Right cardiac atrium (tissue), 5 donors: Measurements from ENCODE around the gene PCDHAC2. TPM values are rescaled to one million over a fixed set of nuclear protein-coding genes. Genes with fewer than 3 reads are reported as not detected.

Experiments used
- ATAC-seq, 2 donors: fragments of 200-7000 bp; cut with Tn5 transposase; one replicate each; pipeline versions ENCODE4 v1.8.0 to v1.9.1; 2020; ENCODE audit warnings: moderate library complexity in 2 of 2, mild to moderate bottlenecking in 1 of 2
- DNase-seq, 3 donors: peaks; one replicate each; pipeline ENCODE4 v3.0.0-alpha.2; 2020
- H3K27ac ChIP-seq: one replicate; pipeline ENCODE4 v1.5.1; 2013; ENCODE audit warnings: mild to moderate bottlenecking, low read length, control low read depth, moderate library complexity
- H3K27me3 ChIP-seq: one replicate; pipeline ENCODE4 v1.6.1; 2013; ENCODE audit not compliant: control insufficient read depth, insufficient read depth
- H3K4me1 ChIP-seq: one replicate; pipeline ENCODE4 v1.6.1; 2013; ENCODE audit warnings: low read length; ENCODE audit not compliant: control insufficient read depth, insufficient read depth
- H3K4me3 ChIP-seq: one replicate; pipeline ENCODE4 v1.5.1; 2013; ENCODE audit warnings: low read length, control low read depth
- H3K9me3 ChIP-seq: one replicate; pipeline ENCODE4 v1.6.1; 2013; ENCODE audit warnings: low read length; ENCODE audit not compliant: control insufficient read depth
- WGBS: extraction: QIAGEN DNeasy Blood & Tissue Kit; methylation state at CpG from one replicate; pipeline ENCODE4 v1.1.7; 2013; 5-methylcytosine and 5-hydroxymethylcytosine counted together
- intact Hi-C, 4 donors: fragments of 100-400 bp; cut with DNase I; formaldehyde crosslinking; loops; one replicate each; pipeline versions ENCODE4 v1.11.0 to v1.14.0; 2022 to 2023
- polyA plus RNA-seq: library from polyadenylated mRNA; stranded (reverse); fragments of 200-250 nt; gene quantifications from one replicate; pipeline ENCODE4 v1.2.3, GENCODE V29; 2013
- total RNA-seq, 4 donors: library from RNA; stranded (reverse); fragmentation: NEBNext Ultra II Directional; extraction: Animal tissue kit (Norgen Biotek cat#: 25700); gene quantifications; one replicate each; pipeline ENCODE4 v1.2.1, GENCODE V29; 2021
- donor health status: healthy with polysubstance abuse.
- donor health status: DM: no; HTN: yes; CAD: no.
- donor health status: DM: no; HTN: no; CAD: no.
- donor health status: DM: no; HTN: yes; CAD: no; lungs with severe emphysema.
- donor health status: DM: yes; HTN: yes; CAD: no.

Gene PCDHAC2
- total and polyA plus RNA-seq, 5 donors: 0.02 to 1.1 (median 0.51) TPM

GRCh38 chr5:141010047-141010793 lies 43.9 kb downstream of the PCDHAC2 start:
- Histone ChIP-seq H3K27me3 (no peaks in the 10 kb centered on the region), H3K4me3 (no peak overlapping the region), H3K27ac (no peak overlapping the region), H3K9me3 (no peaks in the 10 kb centered on the region), H3K4me1 (no peaks in the 10 kb centered on the region)
- DNase-seq (no peak), ATAC-seq (no peak)
- WGBS: 43% methylated on average over 12 of the region's 12 CpGs
- intact Hi-C loops: no loop called here

DNA sequence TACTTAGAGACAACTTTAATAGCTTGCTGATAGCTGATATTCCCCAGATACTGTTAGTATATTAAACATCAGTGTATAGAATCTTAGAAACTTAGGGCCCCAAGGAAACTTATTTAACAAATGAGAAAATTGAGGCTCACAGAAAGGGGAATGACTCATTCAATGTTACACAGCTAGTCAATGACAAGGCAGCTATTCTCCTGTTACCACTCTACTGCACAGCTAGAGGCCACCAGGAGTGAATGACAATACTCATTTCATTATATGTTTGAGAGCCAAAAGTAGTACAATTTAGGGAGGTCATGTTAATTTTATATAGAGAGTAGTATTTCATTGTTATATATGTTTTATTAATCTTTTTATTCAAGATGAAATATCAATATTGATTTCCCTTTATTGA lies 51.7 kb downstream of the PCDHAC2 start:
- no peaks in the 10 kb centered on the region for H3K4me1 ChIP-seq
- no peak overlapping the region for H3K27ac ChIP-seq
- H3K27me3 ChIP-seq: no peaks in the 10 kb centered on the region
- ATAC-seq: no peak
- H3K9me3 ChIP-seq: no peaks in the 10 kb centered on the region
- DNase-seq: no peak
- no peak overlapping the region for H3K4me3 ChIP-seq
- intact Hi-C loops: no loop called here

Other genes with a start within 250 kb of the PCDHAC2 start
- not detected for gene PCDHA1, start 180.3 kb upstream of the PCDHAC2 start, total RNA-seq
- gene PCDHA1, start 180.3 kb upstream of the PCDHAC2 start, polyA plus RNA-seq: not detected
- under 1 TPM in 1 of 4 donors, not detected in 3; 0.08 TPM for gene PCDHA2, start 171.6 kb upstream of the PCDHAC2 start, total RNA-seq
- not detected for gene PCDHA2, start 171.6 kb upstream of the PCDHAC2 start, polyA plus RNA-seq
- gene PCDHA3, start 165.4 kb upstream of the PCDHAC2 start, total RNA-seq: under 1 TPM; 0.20 to 0.40 (median 0.27) TPM
- 0.07 TPM for gene PCDHA3, start 165.4 kb upstream of the PCDHAC2 start, polyA plus RNA-seq
- gene PCDHA4, start 159.4 kb upstream of the PCDHAC2 start, total RNA-seq: under 1 TPM in 3 of 4 donors, not detected in 1; 0.14 to 0.21 (median 0.14) TPM
- gene PCDHA4, start 159.4 kb upstream of the PCDHAC2 start, polyA plus RNA-seq: 0.02 TPM
- under 1 TPM in 2 of 4 donors, not detected in 2; 0.06 to 0.09 TPM for gene PCDHA5, start 144.9 kb upstream of the PCDHAC2 start, total RNA-seq
- 0.02 TPM for gene PCDHA5, start 144.9 kb upstream of the PCDHAC2 start, polyA plus RNA-seq
- under 1 TPM in 3 of 4 donors, not detected in 1; 0.08 to 0.20 (median 0.14) TPM for gene PCDHA6, start 138.5 kb upstream of the PCDHAC2 start, total RNA-seq
- gene PCDHA6, start 138.5 kb upstream of the PCDHAC2 start, polyA plus RNA-seq: 0.07 TPM
- gene PCDHA7, start 132.2 kb upstream of the PCDHAC2 start, total RNA-seq: under 1 TPM in 2 of 4 donors, not detected in 2; 0.12 to 0.14 TPM
- 0.02 TPM for gene PCDHA7, start 132.2 kb upstream of the PCDHAC2 start, polyA plus RNA-seq
- gene PCDHA8, start 125.3 kb upstream of the PCDHAC2 start, total RNA-seq: under 1 TPM in 2 of 4 donors, not detected in 2; 0.06 TPM
- gene PCDHA8, start 125.3 kb upstream of the PCDHAC2 start, polyA plus RNA-seq: not detected
- gene PCDHA9, start 118.1 kb upstream of the PCDHAC2 start, total RNA-seq: under 1 TPM in 1 of 4 donors, not detected in 3; 0.03 TPM
- gene PCDHA9, start 118.1 kb upstream of the PCDHAC2 start, polyA plus RNA-seq: not detected
- under 1 TPM; 0.06 to 0.59 (median 0.39) TPM for gene PCDHA10, start 110.6 kb upstream of the PCDHAC2 start, total RNA-seq
- 0.02 TPM for gene PCDHA10, start 110.6 kb upstream of the PCDHAC2 start, polyA plus RNA-seq
- under 1 TPM in 3 of 4 donors, not detected in 1; 0.06 to 0.42 (median 0.12) TPM for gene PCDHA11, start 97.5 kb upstream of the PCDHAC2 start, total RNA-seq
- gene PCDHA11, start 97.5 kb upstream of the PCDHAC2 start, polyA plus RNA-seq: not detected
- gene PCDHA12, start 91.2 kb upstream of the PCDHAC2 start, total RNA-seq: under 1 TPM in 2 of 4 donors, not detected in 2; 0.20 to 0.31 TPM
- gene PCDHA12, start 91.2 kb upstream of the PCDHAC2 start, polyA plus RNA-seq: 0.02 TPM
- gene PCDHA13, start 84.4 kb upstream of the PCDHAC2 start, total RNA-seq: under 1 TPM in 1 of 4 donors, not detected in 3; 0.09 TPM
- gene PCDHA13, start 84.4 kb upstream of the PCDHAC2 start, polyA plus RNA-seq: 0.05 TPM
- gene PCDHAC1, start 40.2 kb upstream of the PCDHAC2 start, total RNA-seq: under 1 TPM; 0.09 to 0.23 (median 0.11) TPM
- not detected for gene PCDHAC1, start 40.2 kb upstream of the PCDHAC2 start, polyA plus RNA-seq
- not detected for gene PCDHB1, start 84.9 kb downstream of the PCDHAC2 start, total RNA-seq
- not detected for gene PCDHB1, start 84.9 kb downstream of the PCDHAC2 start, polyA plus RNA-seq
- 1 to 10 TPM; 1.4 to 1.9 (median 1.5) TPM for gene PCDHB2, start 128.1 kb downstream of the PCDHAC2 start, total RNA-seq
- gene PCDHB2, start 128.1 kb downstream of the PCDHAC2 start, polyA plus RNA-seq: 0.59 TPM
- 1 to 10 TPM in 3 of 4 donors, under 1 TPM in 1; 0.94 to 1.7 (median 1.4) TPM for gene PCDHB3, start 134.0 kb downstream of the PCDHAC2 start, total RNA-seq
- gene PCDHB3, start 134.0 kb downstream of the PCDHAC2 start, polyA plus RNA-seq: 0.61 TPM
- 1 to 10 TPM; 2.6 to 3.6 (median 3.1) TPM for gene PCDHB4, start 155.3 kb downstream of the PCDHAC2 start, total RNA-seq
- gene PCDHB4, start 155.3 kb downstream of the PCDHAC2 start, polyA plus RNA-seq: 1.3 TPM
- 1 to 10 TPM; 2.5 to 3.1 (median 2.7) TPM for gene PCDHB5, start 168.7 kb downstream of the PCDHAC2 start, total RNA-seq
- 1.3 TPM for gene PCDHB5, start 168.7 kb downstream of the PCDHAC2 start, polyA plus RNA-seq
- under 1 TPM; 0.42 to 0.76 (median 0.58) TPM for gene PCDHB6, start 183.6 kb downstream of the PCDHAC2 start, total RNA-seq
- gene PCDHB6, start 183.6 kb downstream of the PCDHAC2 start, polyA plus RNA-seq: 0.34 TPM
- gene PCDHB7, start 206.2 kb downstream of the PCDHAC2 start, total RNA-seq: 1 to 10 TPM in 3 of 4 donors, under 1 TPM in 1; 0.79 to 1.7 (median 1.6) TPM
- gene PCDHB7, start 206.2 kb downstream of the PCDHAC2 start, polyA plus RNA-seq: 0.57 TPM
- 1 to 10 TPM; 2.2 to 5.2 (median 2.6) TPM for gene PCDHB8, start 211.3 kb downstream of the PCDHAC2 start, total RNA-seq
- 0.84 TPM for gene PCDHB8, start 211.3 kb downstream of the PCDHAC2 start, polyA plus RNA-seq
- 1 to 10 TPM; 1.8 to 2.6 (median 2.3) TPM for gene PCDHB16, start 215.9 kb downstream of the PCDHAC2 start, total RNA-seq
- gene PCDHB16, start 215.9 kb downstream of the PCDHAC2 start, polyA plus RNA-seq: 1.3 TPM
- gene PCDHB9, start 220.7 kb downstream of the PCDHAC2 start, total RNA-seq: 1 to 10 TPM; 1.7 to 2.4 (median 2.1) TPM
- 0.63 TPM for gene PCDHB9, start 220.7 kb downstream of the PCDHAC2 start, polyA plus RNA-seq
- 1 to 10 TPM; 1.1 to 2.0 (median 1.5) TPM for gene PCDHB10, start 225.9 kb downstream of the PCDHAC2 start, total RNA-seq
- gene PCDHB10, start 225.9 kb downstream of the PCDHAC2 start, polyA plus RNA-seq: 1.00 TPM
- 1 to 10 TPM; 1.9 to 2.9 (median 2.5) TPM for gene PCDHB11, start 233.2 kb downstream of the PCDHAC2 start, total RNA-seq
- 0.48 TPM for gene PCDHB11, start 233.2 kb downstream of the PCDHAC2 start, polyA plus RNA-seq
- 1 to 10 TPM; 1.7 to 3.3 (median 2.8) TPM for gene PCDHB12, start 242.2 kb downstream of the PCDHAC2 start, total RNA-seq
- 0.72 TPM for gene PCDHB12, start 242.2 kb downstream of the PCDHAC2 start, polyA plus RNA-seq
- 1 to 10 TPM; 4.3 to 5.8 (median 5.3) TPM for gene PCDHB13, start 247.4 kb downstream of the PCDHAC2 start, total RNA-seq
- 1.7 TPM for gene PCDHB13, start 247.4 kb downstream of the PCDHAC2 start, polyA plus RNA-seq